Ectodermal cell (in vitro differentiated cells): ENCODE results near the gene NBEAL1.
"Not testable (repeated sequence)": the region's sequence is repeated elsewhere in the genome, so short reads cannot be mapped to it uniquely, and the experiment has no call there.

Experiments used
- H3K27ac ChIP-seq: 2 replicates; pipeline ENCODE4 v1.7.0; 2013; ENCODE audit warnings: mild to moderate bottlenecking, low read depth, low read length; ENCODE audit not compliant: insufficient read depth, poor library complexity, severe bottlenecking
- H3K27me3 ChIP-seq: 2 replicates; pipeline ENCODE4 v1.7.0; 2013; ENCODE audit warnings: mild to moderate bottlenecking, low read length; ENCODE audit not compliant: insufficient read depth, control insufficient read depth, poor library complexity, severe bottlenecking
- H3K36me3 ChIP-seq: one replicate; pipeline ENCODE4 v1.7.0; 2013; ENCODE audit warnings: low read length; ENCODE audit not compliant: control insufficient read depth, insufficient read depth
- H3K4me1 ChIP-seq: one replicate; pipeline ENCODE4 v1.7.0; 2013; ENCODE audit warnings: low read length; ENCODE audit not compliant: control insufficient read depth, insufficient read depth
- H3K4me3 ChIP-seq: 2 replicates; pipeline ENCODE4 v1.7.0; 2013; ENCODE audit warnings: low read depth, low read length, control low read depth; ENCODE audit not compliant: insufficient read depth
- H3K9me3 ChIP-seq: 2 replicates; pipeline ENCODE4 v1.7.0; 2013; ENCODE audit warnings: mild to moderate bottlenecking, low read length, moderate library complexity; ENCODE audit not compliant: control insufficient read depth
- WGBS, 2 experiments: methylation state at CpG; one replicate each; pipeline ENCODE4 v1.1.7; 2013; ENCODE audit warnings: missing lambda C conversion rate in 2 of 2; 5-methylcytosine and 5-hydroxymethylcytosine counted together

The NBEAL1 gene

DNA sequence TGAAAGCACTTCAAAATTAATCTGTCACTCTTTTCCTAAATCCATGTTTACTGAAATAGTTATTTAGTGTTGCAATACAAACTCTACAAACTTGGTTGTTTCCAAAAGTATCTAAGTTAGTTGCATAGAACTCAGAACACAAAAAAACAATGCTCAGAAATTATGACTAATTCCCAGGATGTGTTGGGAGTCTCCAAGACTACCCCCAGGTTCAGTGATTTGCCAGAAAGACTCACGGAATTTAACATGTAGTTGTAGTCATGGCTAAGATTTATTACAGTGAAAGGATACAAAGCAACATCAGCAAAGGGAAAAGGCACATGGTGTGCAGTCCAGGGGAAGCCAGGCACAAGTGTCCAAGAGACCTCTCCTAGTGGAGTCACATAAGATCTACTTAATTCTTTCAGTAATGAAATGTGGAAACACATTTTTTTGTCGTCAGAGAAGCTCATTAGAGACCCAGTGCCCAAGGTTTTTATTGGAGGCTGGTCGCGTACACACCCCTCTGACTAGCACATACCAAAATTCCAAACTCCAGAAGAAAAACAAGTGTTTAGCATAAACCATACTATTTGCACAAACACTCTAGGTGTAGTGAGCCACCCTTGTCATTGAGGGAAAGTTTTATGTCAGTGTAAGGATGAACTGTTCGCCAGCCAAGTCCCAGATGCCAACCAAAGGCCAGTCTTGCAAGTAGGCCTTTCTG, 180.8 kb downstream of the NBEAL1 start:
- H3K4me1 ChIP-seq: no peaks in the 10 kb centered on the region
- no peaks in the 10 kb centered on the region for H3K36me3 ChIP-seq
- WGBS, 2 experiments: 94 to 97% methylated on average over 5 of the region's 5 CpGs

DNA sequence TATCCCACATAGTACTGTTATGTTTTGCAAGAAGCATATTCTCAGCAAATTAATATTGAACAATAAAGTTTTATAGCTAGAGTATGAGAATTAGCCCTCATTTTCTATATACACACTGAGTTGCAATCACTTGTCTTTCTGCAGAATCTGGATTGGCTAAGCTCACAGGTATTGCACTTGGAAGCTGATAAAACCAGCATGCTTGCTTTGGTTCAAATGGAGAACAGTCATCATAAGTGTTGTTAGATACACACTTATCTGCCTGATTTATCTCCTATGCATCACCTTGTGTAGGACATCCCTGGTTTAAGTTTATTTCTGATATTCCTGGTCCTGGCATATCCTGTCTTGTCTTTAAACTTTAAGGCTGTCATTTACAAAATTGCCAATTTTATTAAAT, 186.2 kb downstream of the NBEAL1 start:
- peaks cover 2% of the 10 kb centered on the region for H3K36me3 ChIP-seq
- H3K27me3 ChIP-seq: no peaks in the 10 kb centered on the region
- H3K9me3 ChIP-seq: no peaks in the 10 kb centered on the region
- no peaks in the 10 kb centered on the region for H3K4me1 ChIP-seq
- H3K27ac ChIP-seq: no peak overlapping the region
- no peak overlapping the region for H3K4me3 ChIP-seq

More for the DNA sequence above, 180.8 kb downstream of the NBEAL1 start:
- no peaks in the 10 kb centered on the region for H3K27me3 ChIP-seq
- H3K4me3 ChIP-seq: no peak overlapping the region
- H3K27ac ChIP-seq: no peak overlapping the region
- H3K9me3 ChIP-seq: no peaks in the 10 kb centered on the region

DNA sequence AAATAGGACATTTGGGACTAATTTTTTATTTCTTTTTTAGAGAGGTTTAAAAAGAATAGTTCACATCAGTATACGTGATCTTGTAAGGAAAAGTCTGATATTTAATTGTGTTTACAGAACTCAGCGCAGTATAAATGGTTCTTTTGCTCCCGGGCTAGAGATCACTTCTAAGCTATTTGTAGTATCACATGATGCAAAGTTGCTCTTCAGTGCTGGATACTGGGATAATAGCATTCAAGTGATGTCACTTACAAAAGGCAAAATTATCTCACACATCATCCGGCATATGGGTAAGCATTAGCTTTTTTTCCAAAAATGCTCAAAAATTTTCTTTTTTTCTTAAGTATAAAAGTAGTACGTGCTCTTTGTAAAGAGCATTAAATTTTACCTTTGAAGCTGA, 186.8 kb downstream of the NBEAL1 start:
- Histone ChIP-seq H3K27ac (no peak overlapping the region), H3K4me1 (no peaks in the 10 kb centered on the region), H3K36me3 (peaks cover 2% of the 10 kb centered on the region), H3K27me3 (no peaks in the 10 kb centered on the region), H3K9me3 (no peaks in the 10 kb centered on the region), H3K4me3 (no peak overlapping the region)
- 96 to 99% methylated on average over 4 of the region's 5 CpGs for WGBS, 2 experiments

DNA sequence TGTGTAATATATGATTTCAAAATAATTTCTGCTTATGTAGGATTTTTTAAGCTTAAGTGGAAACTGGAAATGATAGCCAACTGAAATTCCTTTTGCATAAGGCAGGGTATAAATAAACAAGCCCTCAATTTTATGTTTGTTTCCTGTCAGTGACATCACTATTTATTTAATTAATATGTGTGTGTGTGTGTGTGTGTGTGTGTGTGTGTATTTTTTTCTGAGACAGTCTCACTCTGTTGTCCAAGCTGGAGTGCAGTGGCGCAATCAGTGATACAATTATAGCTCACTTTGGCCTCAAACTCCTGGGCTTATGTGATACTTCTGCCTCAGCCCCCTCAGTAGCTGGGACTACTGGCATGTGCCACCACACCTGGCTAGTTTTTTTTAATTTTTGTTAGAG, 194.9 kb downstream of the NBEAL1 start:
- H3K4me3 ChIP-seq: no peak overlapping the region
- 80 to 95% methylated on average over 1 of the region's 1 CpG for WGBS, 2 experiments
- no peaks in the 10 kb centered on the region for H3K27me3 ChIP-seq
- no peaks in the 10 kb centered on the region for H3K9me3 ChIP-seq
- no peaks in the 10 kb centered on the region for H3K4me1 ChIP-seq
- peaks cover 2% of the 10 kb centered on the region for H3K36me3 ChIP-seq
- H3K27ac ChIP-seq: no peak overlapping the region

GRCh38 chr2:203225423-203226039, 210.9 kb downstream of the NBEAL1 start:
- no peak overlapping the region for H3K4me3 ChIP-seq
- no peaks in the 10 kb centered on the region for H3K9me3 ChIP-seq
- H3K4me1 ChIP-seq: no peaks in the 10 kb centered on the region
- no peaks in the 10 kb centered on the region for H3K27me3 ChIP-seq
- H3K27ac ChIP-seq: no peak overlapping the region
- 88 to 97% methylated on average over 2 of the region's 2 CpGs for WGBS, 2 experiments
- no peaks in the 10 kb centered on the region for H3K36me3 ChIP-seq

DNA sequence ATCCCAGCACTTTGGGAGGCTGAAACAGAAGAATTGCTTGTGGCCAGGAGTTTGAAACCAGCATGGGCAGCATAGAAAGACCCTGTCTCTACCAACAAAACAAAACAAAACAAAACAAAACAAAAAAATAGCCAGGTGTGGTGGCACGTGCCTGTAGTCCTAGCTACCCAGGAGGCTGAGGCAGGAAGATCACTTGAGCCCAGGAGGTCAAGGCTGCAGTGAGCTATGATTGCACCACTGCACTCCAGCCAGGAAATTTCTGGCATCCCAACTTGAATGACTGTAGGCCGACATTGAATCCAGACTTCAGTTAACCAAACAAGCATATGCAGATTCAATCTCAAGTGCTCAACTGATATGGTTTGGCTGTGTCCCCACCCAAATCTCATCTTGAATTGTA, 215.0 kb downstream of the NBEAL1 start:
- not testable (repeated sequence) for H3K4me1 ChIP-seq, H3K27ac ChIP-seq, H3K4me3 ChIP-seq, H3K9me3 ChIP-seq, H3K27me3 ChIP-seq, H3K36me3 ChIP-seq
- 92 to 96% methylated on average over 2 of the region's 2 CpGs for WGBS, 2 experiments

DNA sequence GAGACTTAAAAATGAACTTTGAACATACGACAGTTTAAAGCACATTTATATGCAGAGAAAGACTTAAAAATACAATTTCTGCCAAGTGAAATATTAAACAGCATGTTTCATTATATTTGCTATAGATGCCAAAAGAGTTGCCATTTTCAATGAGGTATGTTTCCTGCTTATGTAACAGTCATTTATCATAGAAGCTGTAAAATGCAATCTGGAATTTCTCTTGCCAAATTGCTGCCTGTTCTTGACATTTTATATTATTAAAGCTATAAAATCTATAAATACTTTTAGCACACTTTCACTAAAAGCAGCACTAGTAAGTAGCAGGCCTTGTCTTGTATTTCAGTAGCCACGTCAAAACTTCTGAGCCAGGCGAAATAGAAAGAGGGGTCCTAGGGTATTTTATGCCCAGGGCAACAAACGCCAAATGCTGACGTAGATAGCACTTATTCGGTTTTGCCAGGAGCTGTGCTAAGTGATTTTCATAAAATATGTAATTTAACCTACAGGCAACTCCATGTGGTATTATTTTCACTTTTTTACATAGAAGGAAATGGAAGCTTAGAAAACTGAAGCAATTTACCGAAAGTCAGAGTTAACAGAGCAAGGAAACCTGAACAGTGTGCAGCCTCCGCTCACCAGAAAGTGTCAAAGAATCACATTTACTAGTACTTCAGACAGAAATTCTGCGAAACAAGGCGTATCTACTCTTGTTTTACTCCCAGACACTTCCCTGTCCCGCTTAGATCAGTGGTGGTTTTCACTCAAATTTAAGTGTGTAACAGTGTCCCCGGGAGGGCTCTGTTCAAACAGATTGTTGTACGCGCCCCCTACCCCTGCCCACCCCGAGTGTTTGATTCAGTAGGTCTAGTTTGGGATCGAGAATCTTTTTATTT, 222.9 kb downstream of the NBEAL1 start:
- Histone ChIP-seq H3K4me1 (peaks cover 3% of the 10 kb centered on the region), H3K27me3 (no peaks in the 10 kb centered on the region), H3K36me3 (no peaks in the 10 kb centered on the region), H3K27ac (no peak overlapping the region), H3K9me3 (no peaks in the 10 kb centered on the region), H3K4me3 (no peak overlapping the region)
- 93 to 95% methylated on average over 14 to 16 of the region's 16 CpGs for WGBS, 2 experiments

GRCh38 chr2:203238292-203238703, 223.6 kb downstream of the NBEAL1 start:
- WGBS, 2 experiments: 46% methylated on average over 22 of the region's 22 CpGs
- H3K27ac ChIP-seq: peak overlapping the region; percentile 72
- H3K4me1 ChIP-seq: peaks cover 3% of the 10 kb centered on the region
- peak overlapping the region; percentile 52 for H3K4me3 ChIP-seq
- H3K36me3 ChIP-seq: no peaks in the 10 kb centered on the region
- H3K27me3 ChIP-seq: no peaks in the 10 kb centered on the region
- no peaks in the 10 kb centered on the region for H3K9me3 ChIP-seq

- WGBS, 2 experiments: 0% methylated on average over 80 of the region's 80 CpGs
Measured at GRCh38 chr2:203238704-203239526, 224.2 kb downstream of the NBEAL1 start, which contains the start of gene CYP20A1. TSS of gene CYP20A1 (plus strand) at chr2:203239018. CDS start at chr2:203239063, 45 bp downstream.

More at GRCh38 chr2:203238704-203239526, 224.2 kb downstream of the NBEAL1 start, which contains the start of gene CYP20A1:
- peak within 1 kb of the TSS; percentile 52 for H3K4me3 ChIP-seq
- no peaks in the 10 kb centered on the region for H3K36me3 ChIP-seq
- H3K27ac ChIP-seq: peak within 1 kb of the TSS; percentile 94
- no peaks in the 10 kb centered on the region for H3K27me3 ChIP-seq
- peaks cover 3% of the 10 kb centered on the region for H3K4me1 ChIP-seq
- no peaks in the 10 kb centered on the region for H3K9me3 ChIP-seq
